GM12878 (cell line): ENCODE results near the gene MCC. TPM values are rescaled to one million over a fixed set of nuclear protein-coding genes. Genes with fewer than 3 reads are reported as not detected.

Source experiments
- ATAC-seq: fragments of 200-7000 bp; cut with Tn5 transposase; 3 replicates; pipeline ENCODE4 v1.9.1; 2020; ENCODE audit warnings: mild to moderate bottlenecking, moderate library complexity
- BruUV-seq: library from RNA; stranded (reverse); fragments of 400-500 nt; replicated peaks from 2 replicates; lab custom pipeline; 2021; lab: Mats Ljungman, UMichigan
- CTCF ChIA-PET: fragments of 300-600 bp; sonication (Branson Sonifier 250); formaldehyde crosslinking; extraction: SDS; loops from one replicate; lab custom pipeline; 2021; ENCODE audit warnings: inconsistent platforms; lab: Yijun Ruan, JAX
- POLR2A ChIA-PET: fragments of 350-600 bp; formaldehyde crosslinking; extraction: SDS; loops from one replicate; lab custom pipeline; 2021; ENCODE audit warnings: inconsistent platforms; lab: Charles Lee
- RAD21 ChIA-PET: fragments of 300-600 bp; sonication (Branson Sonifier 250); formaldehyde crosslinking; loops from one replicate; lab custom pipeline; 2023; ENCODE audit warnings: antibody characterized with exemption; ENCODE audit not compliant: unreplicated experiment; lab: Charles Lee
- SMC1A ChIA-PET: fragments of 300-600 bp; sonication (Branson Sonifier 250); formaldehyde crosslinking; loops from one replicate; lab custom pipeline; 2023; ENCODE audit not compliant: unreplicated experiment, uncharacterized antibody; lab: Charles Lee
- DNase-seq: peaks from one replicate; pipeline ENCODE4 v3.0.0-alpha.2; 2011; ENCODE audit warnings: low read depth, low spot score
- FAIRE-seq: peaks from 3 replicates; lab custom pipeline; 2011; peaks lifted over from hg19 to GRCh38; lab: Jason Lieb, UNC
- H2AFZ ChIP-seq: 2 replicates; pipeline ENCODE4 v1.6.0; 2011; ENCODE audit warnings: low read depth, low read length, control low read depth; ENCODE audit not compliant: control insufficient read depth
- H3K27ac ChIP-seq: 2 replicates; pipeline ENCODE4 v1.5.1; 2011; ENCODE audit warnings: control low read depth; ENCODE audit not compliant: control insufficient read depth, insufficient read depth
- H3K27me3 ChIP-seq, 2 experiments: replicated peaks in 1 of 2; 2 replicates each; pipeline versions ENCODE4 v1.6.0 to v1.6.1; 2011; ENCODE audit warnings: low read length in 1 of 2; ENCODE audit not compliant: control insufficient read depth in 2 of 2, insufficient read depth in 2 of 2
- H3K36me3 ChIP-seq, 2 experiments: 2 replicates each; pipeline ENCODE4 v1.5.1; 2011; ENCODE audit warnings: low read length in 1 of 2; ENCODE audit not compliant: control insufficient read depth in 2 of 2, insufficient read depth in 2 of 2
- H3K4me1 ChIP-seq: 2 replicates; pipeline ENCODE4 v1.6.1; 2011; ENCODE audit warnings: mild to moderate bottlenecking, low read length, moderate library complexity, mixed read lengths; ENCODE audit not compliant: control insufficient read depth, insufficient read depth
- H3K4me2 ChIP-seq: 2 replicates; pipeline ENCODE4 v1.6.0; 2011; ENCODE audit warnings: control low read depth; ENCODE audit not compliant: control insufficient read depth, insufficient read depth
- H3K4me3 ChIP-seq: fragments of 200-600 bp; sonication (generic); 2 replicates; pipeline ENCODE4 v1.5.1; 2016
- H3K79me2 ChIP-seq: 2 replicates; pipeline ENCODE4 v1.6.0; 2011; ENCODE audit warnings: low read length; ENCODE audit not compliant: control insufficient read depth, insufficient read depth
- H3K9ac ChIP-seq: 2 replicates; pipeline ENCODE4 v1.8.0; 2011; ENCODE audit warnings: low read length, control low read depth, mixed read lengths; ENCODE audit not compliant: control insufficient read depth, insufficient read depth
- H3K9me3 ChIP-seq: replicated peaks from 3 replicates; pipeline ENCODE4 v1.5.1; 2011; ENCODE audit warnings: mild to moderate bottlenecking, low read length; ENCODE audit not compliant: control insufficient read depth, insufficient read depth
- H4K20me1 ChIP-seq: 2 replicates; pipeline ENCODE4 v1.6.0; 2011; ENCODE audit not compliant: control insufficient read depth, insufficient read depth
- CREB1 ChIP-seq: IDR thresholded peaks from 2 replicates; pipeline ENCODE4 v1.6.1; 2012; ENCODE audit warnings: low read depth, mild to moderate bottlenecking, inconsistent platforms
- EED ChIP-seq: sonication (generic); IDR thresholded peaks from 2 replicates; pipeline ENCODE4 v1.6.1; 2016; ENCODE audit warnings: antibody characterized with exemption, low read depth
- HDAC2 ChIP-seq: fragments of 200-600 bp; sonication (generic); IDR thresholded peaks from 2 replicates; pipeline ENCODE4 v1.6.1; 2017
- IKZF1 ChIP-seq: fragments of 450-650 bp; conservative IDR thresholded peaks from 2 replicates; pipeline ENCODE4 v1.6.1; 2017; ENCODE audit warnings: antibody characterized with exemption, mild to moderate bottlenecking
- JUNB ChIP-seq: IDR thresholded peaks from 2 replicates; pipeline ENCODE4 v1.6.1; 2016; ENCODE audit warnings: antibody characterized with exemption, mild to moderate bottlenecking
- PAX5 ChIP-seq: IDR thresholded peaks from 2 replicates; pipeline ENCODE4 v1.6.1; 2011; ENCODE audit warnings: low read depth, low read length, borderline replicate concordance
- RBBP5 ChIP-seq: fragments of 200-600 bp; sonication (generic); conservative IDR thresholded peaks from 2 replicates; pipeline ENCODE4 v1.6.1; 2016
- RCOR1 ChIP-seq: conservative IDR thresholded peaks from 2 replicates; pipeline ENCODE4 v1.6.1; 2012; ENCODE audit warnings: low read depth, low read length, improper control_type of control experiment
- TARDBP ChIP-seq: IDR thresholded peaks from 2 replicates; pipeline ENCODE4 v1.6.1; 2016; ENCODE audit warnings: borderline replicate concordance
- TCF12 ChIP-seq: IDR thresholded peaks from 2 replicates; pipeline ENCODE4 v1.6.1; 2011; ENCODE audit warnings: low read depth, mild to moderate bottlenecking, low read length
- ZNF207 ChIP-seq: fragments of 450-650 bp; IDR thresholded peaks from 2 replicates; pipeline ENCODE4 v1.6.1; 2014; ENCODE audit warnings: antibody characterized with exemption, mild to moderate bottlenecking, borderline replicate concordance
- ZNF622 ChIP-seq: fragments of 450-650 bp; IDR thresholded peaks from 2 replicates; pipeline ENCODE4 v1.6.1; 2017; ENCODE audit warnings: mild to moderate bottlenecking, inconsistent platforms
- WGBS: methylation state at CpG from one replicate; pipeline ENCODE4 v1.1.6; 2016; ENCODE audit warnings: low lambda C conversion rate; ENCODE audit not compliant: insufficient replicate concordance, insufficient coverage; ENCODE audit errors: missing lambda C conversion rate; 5-methylcytosine and 5-hydroxymethylcytosine counted together
- in situ Hi-C: fragments of 300-500 bp; cut with MboI; formaldehyde crosslinking; loops from 9 replicates; pipeline ENCODE4 v1.14.3; 2018; ENCODE audit warnings: mixed read lengths
- intact Hi-C: fragments of 100-400 bp; cut with micrococcal nuclease; formaldehyde crosslinking; loops from one replicate; pipeline ENCODE4 v1.14.2; 2022; ENCODE audit not compliant: unreplicated experiment
- polyA plus RNA-seq, 11 experiments: library from polyadenylated mRNA; depleted of rRNA in 4 of 11; unstranded in 6 of 11; stranded (reverse) in 5 of 11; fragments of >200 nt; fragmentation: Nextera tagmentation in 4 of 11; fragmentation: Illumina TruSeq in 1 of 11; extraction: Ambion mirVana in 4 of 11; extraction: Trizol in 1 of 11; gene quantifications; 1 replicate in 1 of 11; 2 replicates in 10 of 11; pipeline versions ENCODE4 v1.2.1 to v1.2.3, GENCODE V29; 2011 to 2016; ENCODE audit warnings: inconsistent platforms in 2 of 11, missing spikeins in 2 of 11, low read depth in 1 of 11
- total RNA-seq, 4 experiments: library from RNA; depleted of rRNA in 3 of 4; stranded (reverse); fragments of >200 nt in 3 of 4; fragmentation: Illumina TruSeq in 1 of 4; extraction: Trizol in 1 of 4; gene quantifications; 2 replicates each; pipeline versions ENCODE4 v1.2.1 to v1.2.3, GENCODE V29; 2013 to 2021
- TF ChIP-seq, protein P1 (sequence below): fragments of 450-650 bp; IDR thresholded peaks from 2 replicates; pipeline ENCODE4 v1.6.1; 2016; ENCODE audit warnings: mild to moderate bottlenecking, moderate library complexity, borderline replicate concordance
- TF ChIP-seq, protein P2 (sequence below): fragments of 450-650 bp; IDR thresholded peaks from 2 replicates; pipeline ENCODE4 v1.6.1; 2016; ENCODE audit warnings: mild to moderate bottlenecking
- TF ChIP-seq, protein P3 (sequence below): IDR thresholded peaks from 2 replicates; pipeline ENCODE4 v1.6.1; 2012; ENCODE audit warnings: improper control_type of control experiment, low read depth, low read length; ENCODE audit not compliant: insufficient replicate concordance

MCC gene
- total and polyA plus RNA-seq, 10 of the 15 experiments (the other 5 are each of a cell fraction or from before 2014, with no cell fraction given) = 0.03 to 0.86 (median 0.16) TPM

DNA sequence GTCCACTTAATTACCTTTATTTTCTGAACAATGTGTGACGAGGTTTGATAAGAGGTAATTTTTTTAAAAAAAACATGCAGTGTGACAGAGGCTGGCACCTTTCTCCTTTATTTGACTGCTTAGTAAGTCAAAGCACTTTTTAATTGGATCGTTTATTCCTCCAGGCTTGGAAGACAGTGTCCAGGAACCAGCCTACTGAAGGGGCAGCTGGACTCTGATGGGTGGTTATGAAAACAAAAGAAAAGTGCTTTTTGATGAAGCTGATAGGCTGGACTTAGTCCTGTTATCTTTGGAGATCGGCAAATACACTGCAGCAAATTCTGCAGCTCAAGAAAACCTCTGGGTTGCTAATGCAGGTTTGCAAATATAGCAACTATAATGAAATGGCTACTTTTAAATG, 370.0 kb downstream of the MCC start:
- in situ Hi-C loops = no loop called here
- ChIA-PET POLR2A (no interaction called here), CTCF (no interaction called here), RAD21 (no interaction called here), SMC1A (no interaction called here)
- peaks cover 0 to 5% of the 10 kb centered on the region in 2 experiments; a peak in 3 of 4 replicates for H3K27me3 ChIP-seq
- no peak overlapping the region for H3K4me3 ChIP-seq
- no peaks in the 10 kb centered on the region for H3K4me1 ChIP-seq
- no peak overlapping the region for H3K9ac ChIP-seq
- H2AFZ ChIP-seq = no peak overlapping the region
- no peak overlapping the region for H3K27ac ChIP-seq
- ATAC-seq = no peak
- intact Hi-C loops = no loop called here
- H3K4me2 ChIP-seq = no peak overlapping the region
- no peak for DNase-seq
- no TSS peak for BruUV-seq
- FAIRE-seq = no peak
- H4K20me1 ChIP-seq = no peaks in the 10 kb centered on the region
- TF ChIP-seq, protein P1, sequence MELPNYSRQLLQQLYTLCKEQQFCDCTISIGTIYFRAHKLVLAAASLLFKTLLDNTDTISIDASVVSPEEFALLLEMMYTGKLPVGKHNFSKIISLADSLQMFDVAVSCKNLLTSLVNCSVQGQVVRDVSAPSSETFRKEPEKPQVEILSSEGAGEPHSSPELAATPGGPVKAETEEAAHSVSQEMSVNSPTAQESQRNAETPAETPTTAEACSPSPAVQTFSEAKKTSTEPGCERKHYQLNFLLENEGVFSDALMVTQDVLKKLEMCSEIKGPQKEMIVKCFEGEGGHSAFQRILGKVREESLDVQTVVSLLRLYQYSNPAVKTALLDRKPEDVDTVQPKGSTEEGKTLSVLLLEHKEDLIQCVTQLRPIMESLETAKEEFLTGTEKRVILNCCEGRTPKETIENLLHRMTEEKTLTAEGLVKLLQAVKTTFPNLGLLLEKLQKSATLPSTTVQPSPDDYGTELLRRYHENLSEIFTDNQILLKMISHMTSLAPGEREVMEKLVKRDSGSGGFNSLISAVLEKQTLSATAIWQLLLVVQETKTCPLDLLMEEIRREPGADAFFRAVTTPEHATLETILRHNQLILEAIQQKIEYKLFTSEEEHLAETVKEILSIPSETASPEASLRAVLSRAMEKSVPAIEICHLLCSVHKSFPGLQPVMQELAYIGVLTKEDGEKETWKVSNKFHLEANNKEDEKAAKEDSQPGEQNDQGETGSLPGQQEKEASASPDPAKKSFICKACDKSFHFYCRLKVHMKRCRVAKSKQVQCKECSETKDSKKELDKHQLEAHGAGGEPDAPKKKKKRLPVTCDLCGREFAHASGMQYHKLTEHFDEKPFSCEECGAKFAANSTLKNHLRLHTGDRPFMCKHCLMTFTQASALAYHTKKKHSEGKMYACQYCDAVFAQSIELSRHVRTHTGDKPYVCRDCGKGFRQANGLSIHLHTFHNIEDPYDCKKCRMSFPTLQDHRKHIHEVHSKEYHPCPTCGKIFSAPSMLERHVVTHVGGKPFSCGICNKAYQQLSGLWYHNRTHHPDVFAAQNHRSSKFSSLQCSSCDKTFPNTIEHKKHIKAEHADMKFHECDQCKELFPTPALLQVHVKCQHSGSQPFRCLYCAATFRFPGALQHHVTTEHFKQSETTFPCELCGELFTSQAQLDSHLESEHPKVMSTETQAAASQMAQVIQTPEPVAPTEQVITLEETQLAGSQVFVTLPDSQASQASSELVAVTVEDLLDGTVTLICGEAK = no peak
- TF ChIP-seq ZNF622 = no peak
- no peak for TF ChIP-seq RCOR1
- TF ChIP-seq, protein P2, sequence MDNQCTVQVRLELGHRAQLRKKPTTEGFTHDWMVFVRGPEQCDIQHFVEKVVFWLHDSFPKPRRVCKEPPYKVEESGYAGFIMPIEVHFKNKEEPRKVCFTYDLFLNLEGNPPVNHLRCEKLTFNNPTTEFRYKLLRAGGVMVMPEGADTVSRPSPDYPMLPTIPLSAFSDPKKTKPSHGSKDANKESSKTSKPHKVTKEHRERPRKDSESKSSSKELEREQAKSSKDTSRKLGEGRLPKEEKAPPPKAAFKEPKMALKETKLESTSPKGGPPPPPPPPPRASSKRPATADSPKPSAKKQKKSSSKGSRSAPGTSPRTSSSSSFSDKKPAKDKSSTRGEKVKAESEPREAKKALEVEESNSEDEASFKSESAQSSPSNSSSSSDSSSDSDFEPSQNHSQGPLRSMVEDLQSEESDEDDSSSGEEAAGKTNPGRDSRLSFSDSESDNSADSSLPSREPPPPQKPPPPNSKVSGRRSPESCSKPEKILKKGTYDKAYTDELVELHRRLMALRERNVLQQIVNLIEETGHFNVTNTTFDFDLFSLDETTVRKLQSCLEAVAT = no peak
- TF ChIP-seq RBBP5 = no peak
- no peak for TF ChIP-seq IKZF1
- TF ChIP-seq PAX5 = no peak
- TF ChIP-seq, protein P3, sequence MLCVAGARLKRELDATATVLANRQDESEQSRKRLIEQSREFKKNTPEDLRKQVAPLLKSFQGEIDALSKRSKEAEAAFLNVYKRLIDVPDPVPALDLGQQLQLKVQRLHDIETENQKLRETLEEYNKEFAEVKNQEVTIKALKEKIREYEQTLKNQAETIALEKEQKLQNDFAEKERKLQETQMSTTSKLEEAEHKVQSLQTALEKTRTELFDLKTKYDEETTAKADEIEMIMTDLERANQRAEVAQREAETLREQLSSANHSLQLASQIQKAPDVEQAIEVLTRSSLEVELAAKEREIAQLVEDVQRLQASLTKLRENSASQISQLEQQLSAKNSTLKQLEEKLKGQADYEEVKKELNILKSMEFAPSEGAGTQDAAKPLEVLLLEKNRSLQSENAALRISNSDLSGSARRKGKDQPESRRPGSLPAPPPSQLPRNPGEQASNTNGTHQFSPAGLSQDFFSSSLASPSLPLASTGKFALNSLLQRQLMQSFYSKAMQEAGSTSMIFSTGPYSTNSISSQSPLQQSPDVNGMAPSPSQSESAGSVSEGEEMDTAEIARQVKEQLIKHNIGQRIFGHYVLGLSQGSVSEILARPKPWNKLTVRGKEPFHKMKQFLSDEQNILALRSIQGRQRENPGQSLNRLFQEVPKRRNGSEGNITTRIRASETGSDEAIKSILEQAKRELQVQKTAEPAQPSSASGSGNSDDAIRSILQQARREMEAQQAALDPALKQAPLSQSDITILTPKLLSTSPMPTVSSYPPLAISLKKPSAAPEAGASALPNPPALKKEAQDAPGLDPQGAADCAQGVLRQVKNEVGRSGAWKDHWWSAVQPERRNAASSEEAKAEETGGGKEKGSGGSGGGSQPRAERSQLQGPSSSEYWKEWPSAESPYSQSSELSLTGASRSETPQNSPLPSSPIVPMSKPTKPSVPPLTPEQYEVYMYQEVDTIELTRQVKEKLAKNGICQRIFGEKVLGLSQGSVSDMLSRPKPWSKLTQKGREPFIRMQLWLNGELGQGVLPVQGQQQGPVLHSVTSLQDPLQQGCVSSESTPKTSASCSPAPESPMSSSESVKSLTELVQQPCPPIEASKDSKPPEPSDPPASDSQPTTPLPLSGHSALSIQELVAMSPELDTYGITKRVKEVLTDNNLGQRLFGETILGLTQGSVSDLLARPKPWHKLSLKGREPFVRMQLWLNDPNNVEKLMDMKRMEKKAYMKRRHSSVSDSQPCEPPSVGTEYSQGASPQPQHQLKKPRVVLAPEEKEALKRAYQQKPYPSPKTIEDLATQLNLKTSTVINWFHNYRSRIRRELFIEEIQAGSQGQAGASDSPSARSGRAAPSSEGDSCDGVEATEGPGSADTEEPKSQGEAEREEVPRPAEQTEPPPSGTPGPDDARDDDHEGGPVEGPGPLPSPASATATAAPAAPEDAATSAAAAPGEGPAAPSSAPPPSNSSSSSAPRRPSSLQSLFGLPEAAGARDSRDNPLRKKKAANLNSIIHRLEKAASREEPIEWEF = no peak
- TF ChIP-seq EED = no peak
- TF ChIP-seq HDAC2 = no peak
- no peak for TF ChIP-seq TARDBP
- TF ChIP-seq JUNB = no peak
- TF ChIP-seq ZNF207 = no peak
- TF ChIP-seq CREB1 = no peak
- no peak for TF ChIP-seq TCF12
- TF ChIP-seq, all 136 proteins: peak for 0
- WGBS = 40% methylated on average over 3 of the region's 3 CpGs
- Histone ChIP-seq H3K9me3 (no peaks in the 10 kb centered on the region), H3K36me3 (no peaks in the 10 kb centered on the region), H3K79me2 (no peaks in the 10 kb centered on the region)
